H9 (cell line): Measurements from ENCODE around the gene PC. TPM values are rescaled to one million over a fixed set of nuclear protein-coding genes. Genes with fewer than 3 reads are reported as not detected.

Source experiments
- DNase-seq: peaks from one replicate; pipeline ENCODE4 v3.0.0-alpha.2; 2017
- H2AFZ ChIP-seq: one replicate; pipeline ENCODE4 v1.6.1; 2013; ENCODE audit warnings: mild to moderate bottlenecking, low read length, control low read depth, moderate library complexity
- H2AK5ac ChIP-seq: 2 replicates; pipeline ENCODE4 v1.6.1; 2013; ENCODE audit warnings: low read length, control low read depth, mixed read lengths; ENCODE audit not compliant: insufficient read length
- H2BK120ac ChIP-seq: one replicate; pipeline ENCODE4 v1.6.1; 2013; ENCODE audit warnings: low read depth, mild to moderate bottlenecking, low read length, control low read depth, inconsistent platforms; ENCODE audit not compliant: poor library complexity, severe bottlenecking
- H2BK12ac ChIP-seq: 2 replicates; pipeline ENCODE4 v1.6.1; 2013; ENCODE audit warnings: low read length, control low read depth, mixed read lengths, low read depth; ENCODE audit not compliant: insufficient read length
- H2BK15ac ChIP-seq: 2 replicates; pipeline ENCODE4 v1.6.1; 2013; ENCODE audit warnings: low read depth, low read length, control low read depth
- H2BK20ac ChIP-seq: one replicate; pipeline ENCODE4 v1.6.1; 2013; ENCODE audit warnings: low read depth, mild to moderate bottlenecking, low read length, control low read depth, inconsistent platforms; ENCODE audit not compliant: poor library complexity, severe bottlenecking
- H2BK5ac ChIP-seq: 2 replicates; pipeline ENCODE4 v1.6.1; 2013; ENCODE audit warnings: low read length, control low read depth, mixed read lengths; ENCODE audit not compliant: insufficient read length
- H3K14ac ChIP-seq: 2 replicates; pipeline ENCODE4 v1.6.1; 2013; ENCODE audit warnings: low read length, control low read depth; ENCODE audit not compliant: insufficient read depth
- H3K18ac ChIP-seq: 2 replicates; pipeline ENCODE4 v1.6.1; 2013; ENCODE audit warnings: low read depth, mild to moderate bottlenecking, mixed read lengths, low read length, control low read depth; ENCODE audit not compliant: insufficient read length
- H3K23ac ChIP-seq: 2 replicates; pipeline ENCODE4 v1.6.1; 2013; ENCODE audit warnings: low read length, control low read depth, mixed read lengths, low read depth; ENCODE audit not compliant: insufficient read length
- H3K23me2 ChIP-seq: 2 replicates; pipeline ENCODE4 v1.6.1; 2013; ENCODE audit warnings: low read depth, mild to moderate bottlenecking, mixed read lengths, low read length, control low read depth; ENCODE audit not compliant: insufficient read length, poor library complexity, severe bottlenecking
- H3K27ac ChIP-seq: 2 replicates; pipeline ENCODE4 v1.5.1; 2013; ENCODE audit warnings: low read length, control low read depth, mixed read lengths, low read depth; ENCODE audit not compliant: insufficient read length
- H3K27me3 ChIP-seq: 2 replicates; pipeline ENCODE4 v1.6.1; 2013; ENCODE audit warnings: low read length, control low read depth, inconsistent platforms; ENCODE audit not compliant: insufficient read depth
- H3K4ac ChIP-seq: 2 replicates; pipeline ENCODE4 v1.6.1; 2013; ENCODE audit warnings: low read depth, mild to moderate bottlenecking, control low read depth, inconsistent platforms, low read length, moderate library complexity
- H3K4me1 ChIP-seq: 2 replicates; pipeline ENCODE4 v1.6.1; 2013; ENCODE audit warnings: low read length, control low read depth, inconsistent platforms; ENCODE audit not compliant: insufficient read depth
- H3K4me2 ChIP-seq: 2 replicates; pipeline ENCODE4 v1.6.1; 2013; ENCODE audit warnings: low read length, control low read depth, mixed read lengths; ENCODE audit not compliant: insufficient read length, insufficient read depth
- H3K56ac ChIP-seq: 2 replicates; pipeline ENCODE4 v1.6.1; 2013; ENCODE audit warnings: low read depth, mild to moderate bottlenecking, mixed read lengths, low read length, control low read depth; ENCODE audit not compliant: insufficient read length
- H3K79me1 ChIP-seq: 2 replicates; pipeline ENCODE4 v1.6.1; 2013; ENCODE audit warnings: low read depth, mild to moderate bottlenecking, moderate library complexity, low read length, control low read depth, inconsistent platforms; ENCODE audit not compliant: insufficient read depth, poor library complexity, severe bottlenecking
- H3K79me2 ChIP-seq: 2 replicates; pipeline ENCODE4 v1.6.1; 2013; ENCODE audit warnings: low read length, control low read depth, inconsistent platforms; ENCODE audit not compliant: insufficient read depth
- H3K9ac ChIP-seq: 2 replicates; pipeline ENCODE4 v1.6.1; 2013; ENCODE audit warnings: low read length, control low read depth, mixed read lengths; ENCODE audit not compliant: insufficient read length; ENCODE audit errors: extremely low read depth
- H3K9me3 ChIP-seq: one replicate; pipeline ENCODE4 v1.6.1; 2013; ENCODE audit warnings: low read depth, low read length, inconsistent platforms; ENCODE audit not compliant: control insufficient read depth
- H3T11ph ChIP-seq: one replicate; pipeline ENCODE4 v1.6.1; 2013; ENCODE audit warnings: mild to moderate bottlenecking, low read length, control low read depth, inconsistent platforms
- H4K20me1 ChIP-seq: one replicate; pipeline ENCODE4 v1.6.1; 2013; ENCODE audit not compliant: control insufficient read depth, insufficient read length, insufficient read depth
- H4K5ac ChIP-seq: 2 replicates; pipeline ENCODE4 v1.6.1; 2013; ENCODE audit warnings: low read depth, mild to moderate bottlenecking, mixed read lengths, low read length, control low read depth; ENCODE audit not compliant: insufficient read length
- H4K8ac ChIP-seq: replicated peaks from 2 replicates; pipeline ENCODE4 v1.6.1; 2013; ENCODE audit warnings: low read length, control low read depth, mixed read lengths, low read depth; ENCODE audit not compliant: insufficient read length
- H4K91ac ChIP-seq: 2 replicates; pipeline ENCODE4 v1.6.1; 2013; ENCODE audit warnings: low read depth, mild to moderate bottlenecking, moderate library complexity, mixed read lengths, low read length, control low read depth; ENCODE audit not compliant: insufficient read length
- H3K27ac Mint-ChIP-seq, 3 experiments: 2 replicates in 2 of 3; 3 replicates in 1 of 3; pipeline ENCODE4 v1.8.0; 2020 to 2021; ENCODE audit warnings: mixed read lengths in 3 of 3, mild to moderate bottlenecking in 1 of 3, moderate library complexity in 1 of 3
- H3K27me3 Mint-ChIP-seq: 2 replicates; pipeline ENCODE4 v1.8.0; 2021; ENCODE audit warnings: low read depth, mild to moderate bottlenecking, moderate library complexity, mixed read lengths
- H3K36me3 Mint-ChIP-seq, 3 experiments: 2 replicates in 2 of 3; 3 replicates in 1 of 3; pipeline ENCODE4 v1.8.0; 2020 to 2021; ENCODE audit warnings: low read depth in 3 of 3, mixed read lengths in 3 of 3; ENCODE audit not compliant: insufficient read depth in 1 of 3
- H3K4me1 Mint-ChIP-seq, 2 experiments: 2 replicates each; pipeline ENCODE4 v1.8.0; 2020; ENCODE audit warnings: mixed read lengths in 2 of 2
- H3K4me3 Mint-ChIP-seq, 2 experiments: 2 replicates in 1 of 2; 3 replicates in 1 of 2; pipeline ENCODE4 v1.8.0; 2020 to 2021; ENCODE audit warnings: mild to moderate bottlenecking in 2 of 2, mixed read lengths in 2 of 2, moderate library complexity in 1 of 2
- H3K9me3 Mint-ChIP-seq, 2 experiments: 2 replicates in 1 of 2; 3 replicates in 1 of 2; pipeline ENCODE4 v1.8.0; 2020; ENCODE audit warnings: mild to moderate bottlenecking in 2 of 2, mixed read lengths in 2 of 2, moderate library complexity in 1 of 2
- CTCF ChIP-seq: fragments of 200-600 bp; sonication (generic); conservative IDR thresholded peaks from 3 replicates; pipeline ENCODE4 v1.8.0; 2021; ENCODE audit warnings: antibody characterized with exemption, mild to moderate bottlenecking
- WGBS: extraction: QIAGEN DNeasy Blood & Tissue Kit; methylation state at CpG from one replicate; pipeline ENCODE4 v1.1.7; 2013; ENCODE audit warnings: missing lambda C conversion rate, low lambda C conversion rate, mixed read lengths; ENCODE audit not compliant: insufficient read length; ENCODE audit errors: extremely low coverage; 5-methylcytosine and 5-hydroxymethylcytosine counted together
- total RNA-seq: library from RNA; stranded (reverse); gene quantifications from 2 replicates; pipeline ENCODE4 v1.2.1, GENCODE V29; 2021

The PC gene
- total RNA-seq, 1 experiment from 2014 or later: 32.6 TPM

GRCh38 chr11:66902486-66903177 lies 55.6 kb downstream of the PC start:
- no peak overlapping the region for H3K27ac ChIP-seq
- H3K27me3 ChIP-seq: no peaks in the 10 kb centered on the region
- peak overlapping the region in 2 of 3 experiments; percentile 78 to 84; a peak in 3 of 7 replicates for H3K27ac Mint-ChIP-seq
- no peak overlapping the region for H3T11ph ChIP-seq
- no peak overlapping the region for H2BK15ac ChIP-seq
- H2BK20ac ChIP-seq: no peak overlapping the region
- peaks cover 41 to 48% of the 10 kb centered on the region in 2 experiments for H3K4me1 Mint-ChIP-seq
- DNase-seq: no peak
- no peaks in the 10 kb centered on the region for H3K27me3 Mint-ChIP-seq
- TF ChIP-seq CTCF: no peak
- no peaks in the 10 kb centered on the region for H3K9me3 ChIP-seq
- H3K4ac ChIP-seq: no peak overlapping the region
- H4K8ac ChIP-seq: no peak overlapping the region
- H4K5ac ChIP-seq: no peak overlapping the region
- H3K4me3 Mint-ChIP-seq: no peak overlapping the region
- H3K36me3 Mint-ChIP-seq: no peaks in the 10 kb centered on the region
- H4K91ac ChIP-seq: no peak overlapping the region
- H2BK12ac ChIP-seq: no peak overlapping the region
- no peak overlapping the region for H2AFZ ChIP-seq
- no peak overlapping the region for H3K9ac ChIP-seq
- no peak overlapping the region for H2AK5ac ChIP-seq
- H3K56ac ChIP-seq: no peak overlapping the region
- H3K23me2 ChIP-seq: no peaks in the 10 kb centered on the region
- no peak overlapping the region for H3K14ac ChIP-seq
- no peak overlapping the region for H2BK5ac ChIP-seq
- no peaks in the 10 kb centered on the region for H3K79me1 ChIP-seq
- WGBS: no CpG with 5 or more reads among the region's 15 CpGs
- H3K18ac ChIP-seq: no peak overlapping the region
- no peaks in the 10 kb centered on the region; a peak in 1 of 5 replicates for H3K9me3 Mint-ChIP-seq
- no peaks in the 10 kb centered on the region for H4K20me1 ChIP-seq
- H3K79me2 ChIP-seq: no peaks in the 10 kb centered on the region
- no peak overlapping the region for H2BK120ac ChIP-seq
- no peak overlapping the region for H3K4me2 ChIP-seq
- no peak overlapping the region for H3K23ac ChIP-seq
- peaks cover 8% of the 10 kb centered on the region; the same call in 1 of the 2 replicates for H3K4me1 ChIP-seq
